ENCODE results near the gene CARS1. TPM values are rescaled to one million over a fixed set of nuclear protein-coding genes. Genes with fewer than 3 reads are reported as not detected.

CARS1 gene
- total and polyA plus RNA-seq, 2 donors (not counting 1 experiment from before 2014, with no cell fraction given): 31.3 to 49.5 TPM

- no peak overlapping the region for H3K4me3 Mint-ChIP-seq
- Histone ChIP-seq H2AFZ (ENCODE audit: insufficient read depth, low read depth, low read length, poor library complexity, severe bottlenecking) (no peak overlapping the region), H3K27me3 (replicated peaks in 1 of 4; ENCODE audit: control extremely low read depth in 1 of 4, control insufficient read depth in 3 of 4, insufficient read depth in 4 of 4, low read length in 3 of 4) (no peaks in the 10 kb centered on the region), H4K20me1 (ENCODE audit: control insufficient read depth, insufficient read depth, low read length, poor library complexity, severe bottlenecking) (no peaks in the 10 kb centered on the region), H3K36me3 (replicated peaks in 1 of 2; ENCODE audit: control extremely low read depth in 1 of 2, control insufficient read depth in 1 of 2, extremely low read depth in 1 of 2, insufficient read depth in 2 of 2, low read length in 1 of 2) (peaks cover 0 to 38% of the 10 kb centered on the region in 2 experiments), H3K79me2 (ENCODE audit: control insufficient read depth, insufficient read depth, low read length) (no peaks in the 10 kb centered on the region), H3K9ac (ENCODE audit: low read length) (no peak overlapping the region), H3K9me3 (ENCODE audit: control extremely low read depth in 1 of 3, control insufficient read depth in 2 of 3, insufficient read depth in 1 of 3, low read length in 2 of 3) (no peaks in the 10 kb centered on the region), H3K4me3 (ENCODE audit: control extremely low read depth in 1 of 5, extremely low read depth in 1 of 5, insufficient read depth in 1 of 5, low read depth in 2 of 5, low read length in 4 of 5) (no peak overlapping the region), H3K4me1 (ENCODE audit: control insufficient read depth in 2 of 2, insufficient read depth in 2 of 2, low read length in 2 of 2) (no peaks in the 10 kb centered on the region), H3K4me2 (replicated peaks; ENCODE audit: low read depth, low read length, poor library complexity, severe bottlenecking) (no peak overlapping the region), H3K27ac (ENCODE audit: low read length in 2 of 2) (no peak overlapping the region)
- POLR2A ChIA-PET: no interaction called here
- no peaks in the 10 kb centered on the region for H3K27me3 Mint-ChIP-seq
- TF ChIP-seq EZH2 (IDR thresholded peaks at IDR 0.05; ENCODE audit: borderline replicate concordance, insufficient read depth, low read depth, low read length, poor library complexity, severe bottlenecking): no peak
- TF ChIP-seq CTCF (IDR thresholded peaks at IDR 0.05): no peak
- ATAC-seq (ENCODE audit: low read depth) (no peak), DNase-seq (no peak)
- H3K9me3 Mint-ChIP-seq (ENCODE audit: insufficient read depth): no peaks in the 10 kb centered on the region
- H3K4me1 Mint-ChIP-seq: no peaks in the 10 kb centered on the region
- CTCF ChIA-PET: no interaction called here
- no peak overlapping the region for H3K27ac Mint-ChIP-seq
- intact Hi-C loops (cut with micrococcal nuclease): no loop called here
- 80% methylated on average over 10 of the region's 10 CpGs for WGBS (ENCODE audit: insufficient coverage)
Measured at GRCh38 chr11:2999464-2999998, 57.7 kb downstream of the CARS1 start.

- H3K27ac Mint-ChIP-seq: no peak overlapping the region
Measured at GRCh38 chr11:2998073-2998850, 59.0 kb downstream of the CARS1 start.

More at GRCh38 chr11:2998073-2998850, 59.0 kb downstream of the CARS1 start:
- H3K4me2 ChIP-seq (replicated peaks; ENCODE audit: low read depth, low read length, poor library complexity, severe bottlenecking): no peak overlapping the region
- H3K27ac ChIP-seq (ENCODE audit: low read length in 2 of 2): no peak overlapping the region
- peaks cover 0 to 2% of the 10 kb centered on the region in 2 donors for H3K4me1 ChIP-seq (ENCODE audit: control insufficient read depth in 2 of 2, insufficient read depth in 2 of 2, low read length in 2 of 2)
- H2AFZ ChIP-seq (ENCODE audit: insufficient read depth, low read depth, low read length, poor library complexity, severe bottlenecking): no peak overlapping the region
- no peaks in the 10 kb centered on the region for H3K27me3 ChIP-seq (replicated peaks in 1 of 4; ENCODE audit: control extremely low read depth in 1 of 4, control insufficient read depth in 3 of 4, insufficient read depth in 4 of 4, low read length in 3 of 4)
- H3K36me3 ChIP-seq (replicated peaks in 1 of 2; ENCODE audit: control extremely low read depth in 1 of 2, control insufficient read depth in 1 of 2, extremely low read depth in 1 of 2, insufficient read depth in 2 of 2, low read length in 1 of 2): peaks cover 0 to 26% of the 10 kb centered on the region in 2 experiments
- H3K4me3 ChIP-seq (ENCODE audit: control extremely low read depth in 1 of 5, extremely low read depth in 1 of 5, insufficient read depth in 1 of 5, low read depth in 2 of 5, low read length in 4 of 5): no peak overlapping the region
- no peak overlapping the region for H3K9ac ChIP-seq (ENCODE audit: low read length)
- 87% methylated on average over 5 of the region's 7 CpGs for WGBS (ENCODE audit: insufficient coverage)
- DNase-seq: no peak
- ChIA-PET CTCF (no interaction called here), POLR2A (interaction anchor here (1.3 kb wide), 1 partner anchor 24 kb away, joined by 5 read pairs; no protein-coding TSS in a partner anchor)
- Mint-ChIP-seq H3K9me3 (ENCODE audit: insufficient read depth) (no peaks in the 10 kb centered on the region), H3K4me3 (no peak overlapping the region), H3K4me1 (no peaks in the 10 kb centered on the region), H3K27me3 (no peaks in the 10 kb centered on the region)
- H3K9me3 ChIP-seq (ENCODE audit: control extremely low read depth in 1 of 3, control insufficient read depth in 2 of 3, insufficient read depth in 1 of 3, low read length in 2 of 3): no peaks in the 10 kb centered on the region
- no peak for TF ChIP-seq CTCF (IDR thresholded peaks at IDR 0.05)
- no peak for TF ChIP-seq EZH2 (IDR thresholded peaks at IDR 0.05; ENCODE audit: borderline replicate concordance, insufficient read depth, low read depth, low read length, poor library complexity, severe bottlenecking)
- no peaks in the 10 kb centered on the region for H3K79me2 ChIP-seq (ENCODE audit: control insufficient read depth, insufficient read depth, low read length)
- no peak for ATAC-seq (ENCODE audit: low read depth)
- intact Hi-C loops (cut with micrococcal nuclease): no loop called here
- no peaks in the 10 kb centered on the region for H4K20me1 ChIP-seq (ENCODE audit: control insufficient read depth, insufficient read depth, low read length, poor library complexity, severe bottlenecking)

All from B cell (primary cell).